ENCODE data around the gene PRKAR1B.

- TF ChIP-seq, protein P1, sequence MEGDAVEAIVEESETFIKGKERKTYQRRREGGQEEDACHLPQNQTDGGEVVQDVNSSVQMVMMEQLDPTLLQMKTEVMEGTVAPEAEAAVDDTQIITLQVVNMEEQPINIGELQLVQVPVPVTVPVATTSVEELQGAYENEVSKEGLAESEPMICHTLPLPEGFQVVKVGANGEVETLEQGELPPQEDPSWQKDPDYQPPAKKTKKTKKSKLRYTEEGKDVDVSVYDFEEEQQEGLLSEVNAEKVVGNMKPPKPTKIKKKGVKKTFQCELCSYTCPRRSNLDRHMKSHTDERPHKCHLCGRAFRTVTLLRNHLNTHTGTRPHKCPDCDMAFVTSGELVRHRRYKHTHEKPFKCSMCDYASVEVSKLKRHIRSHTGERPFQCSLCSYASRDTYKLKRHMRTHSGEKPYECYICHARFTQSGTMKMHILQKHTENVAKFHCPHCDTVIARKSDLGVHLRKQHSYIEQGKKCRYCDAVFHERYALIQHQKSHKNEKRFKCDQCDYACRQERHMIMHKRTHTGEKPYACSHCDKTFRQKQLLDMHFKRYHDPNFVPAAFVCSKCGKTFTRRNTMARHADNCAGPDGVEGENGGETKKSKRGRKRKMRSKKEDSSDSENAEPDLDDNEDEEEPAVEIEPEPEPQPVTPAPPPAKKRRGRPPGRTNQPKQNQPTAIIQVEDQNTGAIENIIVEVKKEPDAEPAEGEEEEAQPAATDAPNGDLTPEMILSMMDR (IDR thresholded peaks at IDR 0.05), result no peak
- TF ChIP-seq POLR2A (IDR thresholded peaks at IDR 0.05), result no peak
Observed at GRCh38 chr7:517774-518629, 209.1 kb downstream of the PRKAR1B start.

Data from thyroid gland (tissue), 4 donors.